A549 (cell line): ENCODE measurements around the gene COPA. TPM values are rescaled to one million over a fixed set of nuclear protein-coding genes. Genes with fewer than 3 reads are reported as not detected.

Experiments used
- ATAC-seq, 2 experiments: fragments of 200-7000 bp in 1 of 2; fragments of >200 bp in 1 of 2; cut with Nextera tagmentation in 1 of 2; cut with Tn5 transposase in 1 of 2; 3 replicates each; pipeline versions ENCODE4 v1.8.0 to v1.9.1; 2018 to 2020; ENCODE audit warnings: mild to moderate bottlenecking in 1 of 2, moderate library complexity in 1 of 2
- CTCF ChIA-PET: fragments of 300-600 bp; sonication (Branson Sonifier 250); formaldehyde crosslinking; extraction: SDS; loops from one replicate; lab custom pipeline; 2021; ENCODE audit warnings: antibody characterized with exemption, inconsistent platforms; lab: Yijun Ruan, JAX
- POLR2A ChIA-PET: fragments of 350-600 bp; formaldehyde crosslinking; extraction: SDS; loops from one replicate; lab custom pipeline; 2021; ENCODE audit warnings: antibody characterized with exemption, inconsistent platforms; lab: Yijun Ruan, JAX
- DNase-seq, 2 experiments: peaks; one replicate each; pipeline versions ENCODE4 v3.0.0 to v3.0.0-alpha.2; 2011 to 2016; ENCODE audit warnings: low read depth in 1 of 2, low spot score in 1 of 2
- FAIRE-seq: peaks from 2 replicates; lab custom pipeline; 2011; peaks lifted over from hg19 to GRCh38; lab: Jason Lieb, UNC
- H3K27ac ChIP-seq, 2 experiments: fragments of >200 bp; sonication (Bioruptor Twin); formaldehyde crosslinking; 3 replicates each; pipeline ENCODE4 v1.5.1; 2016 to 2017
- H3K4me1 ChIP-seq: fragments of >200 bp; sonication (Bioruptor Twin); formaldehyde crosslinking; 3 replicates; pipeline ENCODE4 v1.6.1; 2016
- H3K4me2 ChIP-seq: fragments of >200 bp; sonication (Bioruptor Twin); formaldehyde crosslinking; 3 replicates; pipeline ENCODE4 v1.6.1; 2016
- H3K4me3 ChIP-seq: fragments of >200 bp; sonication (Bioruptor Twin); formaldehyde crosslinking; 3 replicates; pipeline ENCODE4 v1.5.1; 2016
- H3K9me3 ChIP-seq: fragments of >200 bp; sonication (Bioruptor Twin); formaldehyde crosslinking; 3 replicates; pipeline ENCODE4 v1.6.1; 2016
- ATOH8 ChIP-seq: fragments of 250-450 bp; sonication (Bioruptor Pico); IDR thresholded peaks from 2 replicates; pipeline ENCODE4 v1.5.0; 2020; ENCODE audit warnings: low read depth, mild to moderate bottlenecking, moderate library complexity
- BHLHE40 ChIP-seq: IDR thresholded peaks from 2 replicates; pipeline ENCODE4 v1.6.1; 2012; ENCODE audit warnings: low read depth, low read length, inconsistent platforms
- CBX8 ChIP-seq: fragments of 200-600 bp; sonication (generic); IDR thresholded peaks from 2 replicates; pipeline ENCODE4 v1.6.1; 2016
- CEBPB ChIP-seq, 2 experiments: fragments of >200 bp in 1 of 2; sonication (Bioruptor Twin) in 1 of 2; formaldehyde crosslinking in 1 of 2; IDR thresholded peaks; 2 replicates each; pipeline ENCODE4 v1.6.1; 2012 to 2016
- CHD2 ChIP-seq: fragments of 150-350 bp; IDR thresholded peaks from 2 replicates; pipeline ENCODE4 v1.6.1; 2014; ENCODE audit warnings: low read length; ENCODE audit not compliant: partially characterized antibody
- CHD4 ChIP-seq: fragments of 200-600 bp; sonication (generic); IDR thresholded peaks from 2 replicates; pipeline ENCODE4 v1.6.1; 2016; ENCODE audit warnings: antibody characterized with exemption, mild to moderate bottlenecking, borderline replicate concordance
- EHMT2 ChIP-seq: fragments of 200-600 bp; sonication (generic); IDR thresholded peaks from 2 replicates; pipeline ENCODE4 v1.6.1; 2016; ENCODE audit warnings: antibody characterized with exemption, low read depth, mild to moderate bottlenecking, moderate library complexity
- ESRRA ChIP-seq: fragments of 150-350 bp; IDR thresholded peaks from 2 replicates; pipeline ENCODE4 v1.6.1; 2014; ENCODE audit warnings: mild to moderate bottlenecking, low read length, borderline replicate concordance
- FOSL2 ChIP-seq, 2 experiments: fragments of 450-650 bp in 1 of 2; fragments of >200 bp in 1 of 2; sonication (Bioruptor Twin) in 1 of 2; formaldehyde crosslinking; IDR thresholded peaks; 2 replicates each; pipeline versions ENCODE4 v1.5.0 to v1.6.1; 2016 to 2020; ENCODE audit warnings: mild to moderate bottlenecking in 1 of 2, moderate library complexity in 1 of 2
- FOXS1 ChIP-seq: fragments of 250-450 bp; sonication (Bioruptor Pico); IDR thresholded peaks from 2 replicates; pipeline ENCODE4 v1.5.0; 2020; ENCODE audit warnings: mild to moderate bottlenecking, moderate library complexity
- HDAC2 ChIP-seq: fragments of 200-600 bp; sonication (generic); IDR thresholded peaks from 2 replicates; pipeline ENCODE4 v1.6.1; 2016
- HEYL ChIP-seq: fragments of 250-450 bp; sonication (Bioruptor Pico); IDR thresholded peaks from 2 replicates; pipeline ENCODE4 v1.8.0; 2021; ENCODE audit warnings: mild to moderate bottlenecking, moderate library complexity
- HOXB13 ChIP-seq: fragments of 250-450 bp; sonication (Bioruptor Pico); IDR thresholded peaks from 2 replicates; pipeline ENCODE4 v1.5.0; 2020; ENCODE audit warnings: low read depth, mild to moderate bottlenecking, moderate library complexity
- HOXB5 ChIP-seq: fragments of 250-450 bp; sonication (Bioruptor Pico); IDR thresholded peaks from 2 replicates; pipeline ENCODE4 v1.5.0; 2020; ENCODE audit warnings: mild to moderate bottlenecking, moderate library complexity
- JUN ChIP-seq, 2 experiments: fragments of >200 bp; sonication (Bioruptor Twin); formaldehyde crosslinking; IDR thresholded peaks; 2 replicates in 1 of 2; 3 replicates in 1 of 2; pipeline ENCODE4 v1.6.1; 2016 to 2017
- KDM1A ChIP-seq: fragments of 200-600 bp; sonication (generic); IDR thresholded peaks from 2 replicates; pipeline ENCODE4 v1.6.1; 2016; ENCODE audit warnings: low read depth, mild to moderate bottlenecking
- MAFK ChIP-seq: fragments of 450-650 bp; IDR thresholded peaks from 2 replicates; pipeline ENCODE4 v1.6.1; 2014; ENCODE audit not compliant: partially characterized antibody
- MAX ChIP-seq: IDR thresholded peaks from 2 replicates; pipeline ENCODE4 v1.6.1; 2012
- MAZ ChIP-seq: fragments of 150-350 bp; IDR thresholded peaks from 2 replicates; pipeline ENCODE4 v1.6.1; 2014; ENCODE audit warnings: antibody characterized with exemption, low read depth, low read length, borderline replicate concordance
- POLR2AphosphoS2 ChIP-seq: conservative IDR thresholded peaks from 2 replicates; pipeline ENCODE4 v1.6.1; 2012; ENCODE audit warnings: low read length, improper control_type of control experiment, inconsistent platforms
- RARB ChIP-seq: fragments of 250-450 bp; sonication (Bioruptor Pico); IDR thresholded peaks from 2 replicates; pipeline ENCODE4 v1.8.0; 2021; ENCODE audit warnings: mild to moderate bottlenecking, moderate library complexity
- REST ChIP-seq: fragments of 200-600 bp; sonication (generic); IDR thresholded peaks from 2 replicates; pipeline ENCODE4 v1.6.1; 2016; ENCODE audit warnings: antibody characterized with exemption, mild to moderate bottlenecking, moderate library complexity
- RNF2 ChIP-seq: fragments of 200-600 bp; sonication (generic); IDR thresholded peaks from 2 replicates; pipeline ENCODE4 v1.6.1; 2016; ENCODE audit warnings: low read depth, mild to moderate bottlenecking, antibody characterized with exemption, moderate library complexity, borderline replicate concordance
- SREBF2 ChIP-seq: fragments of 450-650 bp; IDR thresholded peaks from 2 replicates; pipeline ENCODE4 v1.6.1; 2014; ENCODE audit warnings: mild to moderate bottlenecking, moderate library complexity
- TFCP2L1 ChIP-seq: fragments of 250-450 bp; sonication (Bioruptor Pico); IDR thresholded peaks from 2 replicates; pipeline ENCODE4 v1.5.0; 2021; ENCODE audit warnings: mild to moderate bottlenecking
- TP53 ChIP-seq: fragments of 250-450 bp; sonication (Bioruptor Pico); IDR thresholded peaks from 2 replicates; pipeline ENCODE4 v1.5.0; 2021; ENCODE audit warnings: mild to moderate bottlenecking, moderate library complexity
- ZSCAN20 ChIP-seq: fragments of 250-450 bp; sonication (Bioruptor Pico); IDR thresholded peaks from 2 replicates; pipeline ENCODE4 v1.8.0; 2022; ENCODE audit warnings: mild to moderate bottlenecking, moderate library complexity
- WGBS: methylation state at CpG from one replicate; pipeline ENCODE4 v1.1.6; 2017; ENCODE audit errors: missing lambda C conversion rate; 5-methylcytosine and 5-hydroxymethylcytosine counted together
- polyA plus RNA-seq, 4 experiments: library from polyadenylated mRNA; depleted of rRNA in 3 of 4; stranded (reverse); fragments of >200 nt; fragmentation: RNase III in 1 of 4; extraction: RNeasy Plus Mini Kit Qiagen cat#74134 plus additional on column Dnase treatment in 1 of 4; gene quantifications; 2 replicates in 3 of 4; 3 replicates in 1 of 4; pipeline ENCODE4 v1.2.3, GENCODE V29; 2011 to 2017
- TF ChIP-seq, protein P1 (sequence below): fragments of 150-350 bp; IDR thresholded peaks from 2 replicates; pipeline ENCODE4 v1.6.1; 2014; ENCODE audit warnings: low read depth, mild to moderate bottlenecking, low read length

The COPA gene
- polyA plus RNA-seq, 2 of the 4 experiments (the other 2 are of a cell fraction), result 83.5 to 149 TPM

- H3K27ac ChIP-seq, result no peak overlapping the region
- H3K4me1 ChIP-seq, result peaks cover 18% of the 10 kb centered on the region
- ChIA-PET POLR2A (interaction anchor here (2.0 kb wide), 1 partner anchor 20 kb away, joined by 6 read pairs; the partner anchor contains the start of gene PEX19), CTCF (interaction anchor here (0.9 to 7.1 kb wide), 7 partner anchors 13 to 833 kb away, joined by 3 to 63 read pairs (median 7); partner anchors contain the start of gene PEX19)
- TF ChIP-seq, protein P1, sequence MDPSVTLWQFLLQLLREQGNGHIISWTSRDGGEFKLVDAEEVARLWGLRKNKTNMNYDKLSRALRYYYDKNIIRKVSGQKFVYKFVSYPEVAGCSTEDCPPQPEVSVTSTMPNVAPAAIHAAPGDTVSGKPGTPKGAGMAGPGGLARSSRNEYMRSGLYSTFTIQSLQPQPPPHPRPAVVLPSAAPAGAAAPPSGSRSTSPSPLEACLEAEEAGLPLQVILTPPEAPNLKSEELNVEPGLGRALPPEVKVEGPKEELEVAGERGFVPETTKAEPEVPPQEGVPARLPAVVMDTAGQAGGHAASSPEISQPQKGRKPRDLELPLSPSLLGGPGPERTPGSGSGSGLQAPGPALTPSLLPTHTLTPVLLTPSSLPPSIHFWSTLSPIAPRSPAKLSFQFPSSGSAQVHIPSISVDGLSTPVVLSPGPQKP, result no peak
- no peak for TF ChIP-seq CHD2
- TF ChIP-seq RARB (CRISPR knock-in tag), result no peak
- no peak for TF ChIP-seq REST
- TF ChIP-seq ATOH8 (CRISPR knock-in tag), result no peak
- TF ChIP-seq RNF2, result no peak
- TF ChIP-seq HDAC2, result no peak
- TF ChIP-seq HOXB5 (CRISPR knock-in tag), result no peak
- TF ChIP-seq MAFK, result no peak
- no peak for TF ChIP-seq BHLHE40
- no peak for TF ChIP-seq POLR2AphosphoS2
- H3K4me2 ChIP-seq, result no peak overlapping the region
- DNase-seq (no peak), FAIRE-seq (no peak), ATAC-seq (no peak)
- 43% methylated on average over 4 of the region's 4 CpGs for WGBS
- no peaks in the 10 kb centered on the region for H3K9me3 ChIP-seq
- H3K4me3 ChIP-seq, result no peak overlapping the region
Observed at GRCh38 chr1:160264795-160265307, 78.2 kb downstream of the COPA start.

DNA sequence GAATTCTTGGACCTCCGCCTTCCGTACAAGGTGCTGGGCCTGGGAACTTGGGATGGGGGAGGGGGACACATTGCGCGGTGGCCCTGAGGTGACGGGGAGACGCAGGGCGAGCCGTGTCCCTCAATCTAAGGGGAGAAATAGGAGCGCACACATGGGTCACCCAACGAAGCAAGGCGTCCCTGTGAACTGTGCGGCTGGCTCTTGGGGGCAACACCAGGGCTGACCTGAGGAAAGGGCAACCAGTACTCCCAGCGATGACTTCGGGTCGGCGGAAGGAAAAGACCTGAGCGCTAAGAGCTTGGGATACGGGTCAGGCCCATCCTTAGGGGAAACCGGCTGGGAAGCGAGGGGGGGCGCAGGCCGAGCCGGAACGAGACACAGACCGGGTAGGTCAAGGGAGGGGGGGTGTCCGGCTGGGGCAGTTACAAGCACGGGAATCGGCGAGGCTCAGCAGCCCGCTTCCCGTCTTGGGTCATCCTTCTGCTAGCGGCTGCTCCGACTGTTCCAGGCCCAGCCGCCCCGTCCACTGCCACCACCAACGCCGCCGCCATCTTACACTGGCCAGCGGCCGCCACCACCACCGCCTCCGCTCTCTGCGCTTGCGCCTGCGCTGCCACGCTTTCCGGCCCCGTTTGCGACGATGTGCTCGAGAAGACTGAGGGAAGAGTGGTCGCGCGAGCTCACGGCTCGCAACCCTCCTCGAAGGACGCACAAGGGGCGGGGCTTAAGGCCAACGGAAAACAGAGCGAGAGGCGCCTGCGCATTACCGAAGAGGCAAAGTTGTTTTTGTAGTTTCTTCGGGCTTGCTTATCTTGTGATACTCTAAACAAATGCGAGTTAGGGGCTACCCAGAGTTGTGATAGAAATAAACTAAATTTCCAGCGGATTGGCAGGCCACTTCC lies 80.9 kb downstream of the COPA start, which contains the start of gene DCAF8:
DCAF8 (minus strand) TSS at position 657 of the 902 bp plus-strand sequence. CDS start 18,541 bp downstream, outside the sequence.
- DNase-seq, result peak; percentile 89 to 98
- WGBS, result under 1% methylated on average over 51 of the region's 67 CpGs
- peak; percentile 95 to 96 for ATAC-seq
- ChIA-PET CTCF (interaction anchor here (0.8 to 7.1 kb wide), 9 partner anchors 10 to 161 kb away, joined by 3 to 63 read pairs (median 3); no protein-coding TSS in a partner anchor), POLR2A (interaction anchor here (0.6 to 3.7 kb wide), 11 partner anchors 8 to 161 kb away, joined by 3 to 22 read pairs (median 4); partner anchors contain the start of gene PEX19)
- peak within 1 kb of the TSS; percentile 96 to 99 for H3K27ac ChIP-seq
- no peaks in the 10 kb centered on the region for H3K9me3 ChIP-seq
- H3K4me2 ChIP-seq, result peak within 1 kb of the TSS; percentile 92
- peaks cover 36% of the 10 kb centered on the region for H3K4me1 ChIP-seq
- H3K4me3 ChIP-seq, result peak within 1 kb of the TSS; percentile 83
- FAIRE-seq, result peak; percentile 28
- TF ChIP-seq FOSL2 (IDR thresholded peaks at IDR 0.05) (no peak), FOSL2 (CRISPR knock-in tag; IDR thresholded peaks at IDR 0.05) (peak; percentile 11; the same call in 1 of the 2 replicates), ZSCAN20 (CRISPR knock-in tag) (no peak), MAX (peak; percentile 83), JUN (IDR thresholded peaks at IDR 0.05) (peak; percentile 58 to 94; a peak in 4 of 5 replicates), CBX8 (no peak), HOXB13 (peak; percentile 33; the same call in 1 of the 2 replicates), BHLHE40 (no peak), ESRRA (no peak), MAZ (no peak), POLR2AphosphoS2 (no peak), FOXS1 (CRISPR knock-in tag) (no peak), SREBF2 (no peak), TFCP2L1 (CRISPR knock-in tag) (peak; percentile 84; the same call in 1 of the 2 replicates), ATOH8 (CRISPR knock-in tag) (no peak), KDM1A (no peak), EHMT2 (no peak), CEBPB (IDR thresholded peaks at IDR 0.05) (no peak), RNF2 (no peak), CHD4 (no peak), HEYL (no peak), TP53 (no peak), RARB (CRISPR knock-in tag) (no peak)
